Omental fat pad (tissue), 4 donors: Measurements from ENCODE around the gene LTBP2. TPM values are rescaled to one million over a fixed set of nuclear protein-coding genes. Genes with fewer than 3 reads are reported as not detected.

Experiments
- ATAC-seq: fragments of 150-250 bp; one replicate; pipeline ENCODE4 v1.9.1; 2016; ENCODE audit warnings: mild to moderate bottlenecking, moderate library complexity; ENCODE audit not compliant: low FRiP score
- DNase-seq: peaks from one replicate; pipeline ENCODE4 v3.0.0-alpha.2; 2019; ENCODE audit warnings: low spot score
- CTCF ChIP-seq, 3 donors: fragments of 450-650 bp; IDR thresholded peaks; one replicate each; pipeline ENCODE4 v1.5.1; 2016 to 2017; ENCODE audit warnings: antibody characterized with exemption in 3 of 3, mild to moderate bottlenecking in 3 of 3, moderate library complexity in 2 of 3
- total RNA-seq, 4 donors: library from RNA; depleted of rRNA; stranded (reverse); fragments of >200 nt; gene quantifications; one replicate each; pipeline ENCODE4 v1.1.0, GENCODE V29; 2016

Gene LTBP2
- total RNA-seq, 4 donors from 2014 or later = 31.6 to 104 (median 72.3) TPM

DNA sequence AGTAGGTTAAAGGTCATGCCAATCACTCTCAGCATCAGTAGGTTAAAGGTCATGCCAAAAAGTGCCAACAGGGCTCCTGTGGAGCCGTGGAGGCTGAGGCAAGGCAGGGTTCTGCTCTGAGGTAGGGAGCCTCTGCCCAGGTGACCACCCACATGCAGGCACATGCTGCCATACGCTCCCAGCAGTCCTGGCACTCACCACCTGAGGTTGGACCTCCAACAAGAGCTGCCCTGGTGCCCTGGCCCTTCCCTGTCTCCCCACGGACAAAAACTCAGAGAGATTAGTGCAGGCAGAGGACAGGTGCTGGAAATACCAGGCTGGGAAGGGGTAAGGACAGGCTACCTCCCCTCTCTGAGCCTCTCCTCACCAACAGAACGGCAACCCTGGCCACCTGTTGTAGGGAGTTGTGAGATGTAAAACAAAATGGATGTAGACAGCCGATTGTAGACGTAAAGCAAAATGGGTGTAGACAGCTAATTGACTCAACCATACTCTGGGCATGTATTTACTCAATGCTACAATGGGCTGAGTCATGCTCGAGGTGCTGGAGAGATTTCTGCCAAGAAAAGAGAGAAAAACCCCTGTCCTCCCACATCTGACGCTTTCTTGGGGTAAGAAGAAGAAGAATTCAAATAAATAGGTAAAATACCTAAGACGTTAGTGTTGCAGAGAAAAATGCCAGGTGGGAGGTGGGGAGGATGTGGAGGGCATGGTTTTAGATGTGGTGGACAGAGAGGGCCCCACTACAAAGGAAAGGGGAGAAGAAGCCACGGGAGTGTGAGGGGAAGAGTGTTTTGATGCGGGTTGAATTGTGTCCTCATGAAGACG is 32.4 kb downstream of the LTBP2 start:
- ATAC-seq = peak; percentile 72
- DNase-seq = no peak
- TF ChIP-seq CTCF (IDR thresholded peaks at IDR 0.05) = no peak

DNA sequence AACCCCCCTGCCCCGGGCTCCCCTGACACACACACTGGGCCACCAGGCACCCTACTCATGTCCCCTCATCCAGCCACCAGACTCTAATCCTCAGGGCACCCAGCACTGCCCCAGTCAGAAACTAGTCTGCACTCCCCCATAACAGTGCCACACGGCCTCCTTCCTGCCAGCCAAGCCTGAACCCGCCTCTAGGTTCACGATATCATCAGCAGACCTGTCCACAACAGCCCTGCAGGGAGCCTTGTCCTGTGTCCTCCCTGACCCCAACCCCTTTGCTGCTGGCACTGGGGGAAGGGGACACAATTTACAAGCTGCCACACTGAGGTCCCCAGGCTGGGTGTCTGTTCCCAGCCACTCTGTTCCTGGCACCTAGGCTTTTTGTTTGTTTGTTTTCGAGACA is 33.6 kb downstream of the LTBP2 start:
- TF ChIP-seq CTCF (IDR thresholded peaks at IDR 0.05) = no peak
- ATAC-seq (no peak), DNase-seq (no peak)

GRCh38 chr14:74577948-74578275 is 34.1 kb downstream of the LTBP2 start:
- DNase-seq (no peak), ATAC-seq (no peak)
- no peak for TF ChIP-seq CTCF (IDR thresholded peaks at IDR 0.05)

DNA sequence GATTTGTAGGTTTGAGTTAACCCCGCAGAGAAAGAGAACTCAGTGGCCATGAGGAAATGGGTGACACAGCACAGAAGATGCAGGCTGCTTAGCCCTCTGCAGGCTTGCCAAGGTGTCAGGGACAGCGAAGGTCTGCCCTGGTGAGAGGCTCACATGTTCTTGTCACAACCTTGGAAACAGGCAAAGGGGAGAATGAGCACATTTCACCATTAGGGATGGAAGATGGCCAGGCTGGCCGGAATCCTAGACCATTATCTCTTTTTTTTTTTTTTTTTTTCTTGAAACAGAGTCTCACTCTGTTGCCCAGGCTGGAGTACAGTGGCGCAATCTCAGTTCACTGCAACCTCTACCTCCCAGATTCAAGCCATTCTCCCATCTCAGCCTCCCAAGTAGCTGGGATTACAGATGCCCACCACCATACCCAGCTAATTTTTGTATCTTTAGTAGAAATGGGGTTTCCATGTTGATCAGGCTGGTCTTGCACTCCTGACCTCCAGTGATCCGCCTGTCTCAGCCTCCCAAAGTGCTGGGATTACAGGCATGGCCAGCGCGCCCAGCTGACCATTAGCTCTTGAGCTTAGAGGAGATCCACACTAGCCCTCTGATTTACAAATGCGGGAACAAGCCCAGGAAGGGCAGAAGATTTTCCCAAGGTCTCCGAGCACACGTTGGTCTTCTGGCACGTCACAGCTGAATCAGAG is 34.6 kb downstream of the LTBP2 start:
- no peak for ATAC-seq

GRCh38 chr14:74575936-74576335 is 36.1 kb downstream of the LTBP2 start:
- DNase-seq = no peak
- ATAC-seq = no peak
- no peak for TF ChIP-seq CTCF (IDR thresholded peaks at IDR 0.05)

More for the DNA sequence above, 34.6 kb downstream of the LTBP2 start:
- DNase-seq = no peak
- TF ChIP-seq CTCF (IDR thresholded peaks at IDR 0.05) = no peak

GRCh38 chr14:74575507-74575906 is 36.5 kb downstream of the LTBP2 start:
- no peak for ATAC-seq
- TF ChIP-seq CTCF (IDR thresholded peaks at IDR 0.05) = no peak

DNA sequence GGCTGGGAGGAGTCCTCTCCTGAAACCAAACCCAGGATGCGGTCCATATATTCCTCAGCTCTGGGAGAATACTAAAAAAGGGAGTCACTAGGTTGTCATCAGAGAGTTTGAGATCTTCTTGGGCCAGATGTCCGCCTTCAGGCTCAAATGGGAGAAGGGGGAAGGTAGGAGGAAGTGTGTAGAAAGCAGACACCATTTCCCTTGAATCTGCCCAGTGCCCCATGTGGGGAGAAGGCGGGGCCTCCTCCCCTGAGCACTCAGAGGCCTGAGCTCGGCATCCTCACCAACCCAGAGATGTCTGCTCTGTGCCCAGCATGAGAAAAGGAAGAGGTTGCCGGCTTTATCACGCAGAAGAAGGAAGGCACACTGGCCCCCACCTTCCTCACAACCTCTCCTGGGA is 37.3 kb downstream of the LTBP2 start:
- DNase-seq (no peak), ATAC-seq (no peak)
- TF ChIP-seq CTCF (IDR thresholded peaks at IDR 0.05) = no peak

More at GRCh38 chr14:74575507-74575906, 36.5 kb downstream of the LTBP2 start:
- no peak for DNase-seq
